Measurements from ENCODE around the gene GP2.

GRCh38 chr16:20331635-20332034, 4.3 kb upstream of the GP2 start:
- TF ChIP-seq YY1 (IDR thresholded peaks at IDR 0.05; ENCODE audit: insufficient read depth, insufficient read length) (no peak), ZNF274 (IDR thresholded peaks at IDR 0.05; ENCODE audit: low read depth, low read length) (no peak)
